Esophagus mucosa (tissue), 1 donor: ENCODE results near the gene GRIA2. TPM values are rescaled to one million over a fixed set of nuclear protein-coding genes. Genes with fewer than 3 reads are reported as not detected.

Experiments
- ATAC-seq: fragments of 200-7000 bp; cut with Tn5 transposase; one replicate; pipeline ENCODE4 v1.9.1; 2020
- total RNA-seq: library from RNA; stranded (reverse); gene quantifications from one replicate; pipeline ENCODE4 v1.2.4, GENCODE V29; 2023
- donor health status: DM: yes; HTN: yes; CAD: no.

The GRIA2 gene
- total RNA-seq, 1 donor from 2014 or later, result not detected

DNA sequence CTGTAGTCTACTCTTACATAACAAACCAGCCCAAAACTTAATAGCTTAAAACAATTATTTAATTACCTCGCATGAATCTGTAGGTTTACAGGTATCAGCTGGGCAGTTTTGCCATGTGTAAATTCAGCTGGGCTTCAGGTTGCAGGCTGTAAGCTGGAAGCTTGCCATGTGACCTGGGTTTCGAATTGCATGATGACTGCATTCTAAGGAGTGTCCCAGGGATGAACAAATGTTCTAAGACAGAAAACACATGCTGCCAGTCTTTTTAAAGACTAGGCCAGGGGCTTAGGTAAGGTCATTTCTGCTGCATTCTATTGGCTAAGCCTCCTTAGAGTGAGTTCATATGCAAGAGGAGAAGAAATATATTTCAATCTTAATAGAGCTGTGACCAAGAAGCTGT lies 44.8 kb downstream of the GRIA2 start:
- ATAC-seq, result no peak

DNA sequence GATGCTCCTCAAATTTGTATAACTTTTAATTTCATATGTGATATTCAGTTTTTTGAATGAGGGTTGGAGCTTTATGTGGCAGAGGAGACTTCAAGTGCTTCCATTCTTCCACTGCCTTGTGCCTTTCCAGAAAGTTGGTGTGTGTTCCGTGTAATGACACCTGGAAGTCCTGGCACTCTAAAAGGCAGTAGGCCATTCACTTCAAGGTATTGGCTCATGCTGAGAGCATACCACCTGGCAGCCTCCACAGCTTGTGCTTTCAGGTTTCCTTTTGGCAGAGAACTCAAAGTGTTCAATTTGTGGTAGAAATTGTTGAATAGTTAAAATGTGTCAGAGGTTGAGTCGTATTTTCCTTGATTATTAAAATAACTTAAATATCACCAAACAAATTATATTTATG lies 49.6 kb downstream of the GRIA2 start:
- ATAC-seq, result no peak

DNA sequence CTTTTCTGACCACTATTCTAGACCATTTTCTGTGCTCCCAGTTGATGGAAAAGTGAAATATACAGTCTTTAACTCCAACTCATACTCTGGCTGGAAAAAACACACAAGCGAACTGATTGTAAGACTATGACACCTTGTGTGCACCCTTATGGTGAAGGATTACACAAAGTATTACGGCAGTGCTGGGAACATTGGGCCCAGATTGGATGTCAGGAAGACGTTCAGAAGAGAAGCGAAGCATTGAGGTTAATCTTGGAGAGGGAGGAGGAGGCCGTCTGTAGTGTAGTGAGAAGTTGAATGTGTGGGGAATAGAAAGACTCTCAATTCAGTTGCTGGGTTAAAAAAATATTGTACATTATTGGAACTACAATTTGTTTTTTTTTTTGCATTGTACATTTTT lies 50.0 kb downstream of the GRIA2 start:
- ATAC-seq, result no peak

GRCh38 chr4:157271166-157271869 lies 50.8 kb downstream of the GRIA2 start:
- no peak for ATAC-seq

- no peak for ATAC-seq
Measured at GRCh38 chr4:157280673-157281072, 60.1 kb downstream of the GRIA2 start.

DNA sequence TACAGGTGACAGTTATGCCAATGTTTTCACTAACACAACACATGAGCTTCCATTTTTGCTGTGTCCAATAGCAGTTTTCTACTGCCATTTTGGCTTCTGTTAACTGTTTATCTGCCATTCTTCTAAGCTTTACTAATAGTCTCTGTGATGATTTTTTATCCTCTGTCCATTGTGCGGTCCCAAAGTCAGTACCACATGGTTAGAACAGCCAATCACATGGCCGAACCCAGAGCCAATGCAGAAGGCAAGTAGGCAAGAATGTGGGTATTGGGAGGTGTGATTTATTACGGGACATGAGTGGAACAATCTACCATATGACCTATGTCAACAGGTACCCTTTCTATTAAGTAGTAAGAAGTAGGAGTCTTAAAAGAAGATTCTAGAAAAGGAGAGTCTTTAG lies 61.5 kb downstream of the GRIA2 start:
- ATAC-seq, result no peak

DNA sequence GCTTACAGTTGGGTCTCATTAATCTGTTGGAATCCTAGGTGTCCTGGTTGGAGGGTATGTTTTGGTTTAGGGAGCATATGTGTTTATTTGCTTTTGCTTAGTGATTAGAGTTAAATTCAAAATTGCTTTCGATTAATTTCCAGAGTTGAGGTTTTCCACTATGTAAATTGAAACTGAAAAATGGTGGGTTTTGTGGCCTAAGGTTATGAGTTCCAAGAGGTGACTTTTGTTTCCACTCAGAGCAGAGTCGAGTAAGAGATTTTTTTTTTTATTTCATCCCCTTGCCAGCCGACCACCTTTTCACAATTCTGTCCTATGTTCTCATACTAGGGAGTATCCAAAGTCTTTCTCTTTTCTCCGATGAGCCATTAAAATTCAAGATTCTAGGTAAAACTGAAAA lies 66.9 kb downstream of the GRIA2 start:
- no peak for ATAC-seq

DNA sequence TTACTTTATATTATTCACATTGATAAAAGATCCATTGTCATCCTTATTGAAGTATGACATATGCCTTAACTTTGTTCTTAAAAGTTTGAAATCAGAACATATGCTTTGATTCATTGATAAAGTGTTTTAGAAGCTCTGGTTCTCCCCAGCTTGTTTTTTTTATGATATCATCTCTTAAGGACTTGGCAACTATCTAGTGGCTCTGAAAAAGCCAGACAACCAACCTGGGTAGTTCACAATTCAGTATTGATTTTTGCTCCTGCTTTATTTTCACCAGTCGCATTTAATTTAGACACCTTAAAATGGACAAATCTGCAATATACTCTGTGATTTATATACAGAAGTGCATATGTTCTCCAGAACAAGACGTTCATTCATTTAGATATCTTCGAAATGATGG lies 70.1 kb downstream of the GRIA2 start:
- no peak for ATAC-seq

GRCh38 chr4:157291071-157291470 lies 70.5 kb downstream of the GRIA2 start:
- no peak for ATAC-seq

- no peak for ATAC-seq
Measured at GRCh38 chr4:157293673-157294072, 73.1 kb downstream of the GRIA2 start.

GRCh38 chr4:157294575-157294974 lies 74.0 kb downstream of the GRIA2 start:
- no peak for ATAC-seq

GRCh38 chr4:157300701-157301100 lies 80.2 kb downstream of the GRIA2 start:
- ATAC-seq, result no peak

DNA sequence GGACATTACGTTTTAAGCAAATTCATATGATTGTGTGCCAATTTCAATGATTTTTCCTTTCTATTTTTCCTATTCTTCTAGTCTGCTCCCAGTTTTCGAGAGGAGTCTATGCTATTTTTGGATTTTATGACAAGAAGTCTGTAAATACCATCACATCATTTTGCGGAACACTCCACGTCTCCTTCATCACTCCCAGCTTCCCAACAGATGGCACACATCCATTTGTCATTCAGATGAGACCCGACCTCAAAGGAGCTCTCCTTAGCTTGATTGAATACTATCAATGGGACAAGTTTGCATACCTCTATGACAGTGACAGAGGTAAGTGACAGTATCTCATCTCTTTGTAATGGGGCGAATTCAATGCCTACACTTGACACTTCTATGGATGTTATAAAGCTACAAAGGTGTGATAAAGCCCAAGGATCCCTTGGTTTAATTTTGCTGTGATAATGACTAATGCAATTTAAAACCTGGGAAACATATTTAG lies 83.0 kb downstream of the GRIA2 start:
- no peak for ATAC-seq

- ATAC-seq, result no peak
Measured at GRCh38 chr4:157304769-157305168, 84.2 kb downstream of the GRIA2 start.

- no peak for ATAC-seq
Measured at GRCh38 chr4:157312702-157313101, 92.2 kb downstream of the GRIA2 start.

- no peak for ATAC-seq
Measured at GRCh38 chr4:157314906-157315305, 94.4 kb downstream of the GRIA2 start.

GRCh38 chr4:157315968-157316367 lies 95.4 kb downstream of the GRIA2 start:
- no peak for ATAC-seq

DNA sequence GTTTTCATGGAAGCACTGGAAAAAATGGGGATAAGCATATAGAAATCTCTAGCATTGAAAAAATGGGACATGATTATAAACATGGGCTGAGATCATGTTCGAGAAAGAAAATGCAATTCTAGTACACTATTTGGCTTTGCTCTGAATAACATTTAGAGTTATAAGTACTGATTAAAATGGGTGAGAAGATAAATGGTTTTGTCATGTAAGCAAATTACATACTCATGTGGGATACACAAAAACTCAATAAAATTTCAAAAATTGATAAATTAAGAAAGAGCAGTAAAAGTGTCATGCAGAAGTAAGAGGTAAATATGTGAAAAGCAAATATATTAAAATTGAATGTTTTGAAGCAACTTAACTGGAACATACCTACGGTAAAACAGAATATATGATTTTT lies 99.6 kb downstream of the GRIA2 start:
- ATAC-seq, result no peak

DNA sequence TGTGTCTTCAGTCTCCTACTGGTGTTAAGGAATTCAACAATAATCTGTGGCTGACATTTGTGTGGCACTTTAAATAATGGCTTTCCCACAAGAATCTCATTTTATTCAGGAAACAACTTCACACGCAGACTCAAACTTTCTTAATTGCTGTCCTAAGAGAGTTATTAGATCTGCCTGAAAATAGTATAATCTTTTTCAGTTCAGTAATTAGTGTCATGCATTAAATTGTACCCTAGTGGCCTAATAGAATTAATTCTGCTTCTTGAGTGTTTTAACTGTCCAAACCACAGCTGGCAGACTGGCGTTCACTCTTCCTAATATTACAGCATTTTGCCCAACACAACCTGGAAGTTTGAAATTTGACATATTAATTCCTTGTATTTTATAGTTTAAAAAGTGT lies 107.1 kb downstream of the GRIA2 start:
- no peak for ATAC-seq

DNA sequence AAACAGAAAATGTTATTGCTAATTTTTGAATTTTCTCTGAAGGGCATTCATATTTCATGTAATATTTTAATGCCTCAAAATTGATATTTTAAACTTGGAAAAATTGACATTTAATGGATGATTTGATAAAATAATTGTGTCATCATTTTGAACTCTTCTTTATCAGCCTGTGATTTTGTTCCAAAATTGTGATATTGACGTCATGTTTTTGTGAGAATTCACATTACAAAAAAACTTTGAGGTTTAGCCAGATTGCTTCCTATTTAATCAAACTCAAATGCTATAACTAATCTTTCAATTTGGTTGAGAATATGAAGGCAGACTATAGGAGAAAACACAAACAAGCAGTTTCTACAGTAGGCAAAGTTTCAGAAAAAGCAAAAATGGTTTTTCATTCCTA lies 137.4 kb downstream of the GRIA2 start:
- no peak for ATAC-seq

GRCh38 chr4:157358439-157358838 lies 137.9 kb downstream of the GRIA2 start:
- no peak for ATAC-seq

- no peak for ATAC-seq
Measured at GRCh38 chr4:157358851-157359250, 138.3 kb downstream of the GRIA2 start.

DNA sequence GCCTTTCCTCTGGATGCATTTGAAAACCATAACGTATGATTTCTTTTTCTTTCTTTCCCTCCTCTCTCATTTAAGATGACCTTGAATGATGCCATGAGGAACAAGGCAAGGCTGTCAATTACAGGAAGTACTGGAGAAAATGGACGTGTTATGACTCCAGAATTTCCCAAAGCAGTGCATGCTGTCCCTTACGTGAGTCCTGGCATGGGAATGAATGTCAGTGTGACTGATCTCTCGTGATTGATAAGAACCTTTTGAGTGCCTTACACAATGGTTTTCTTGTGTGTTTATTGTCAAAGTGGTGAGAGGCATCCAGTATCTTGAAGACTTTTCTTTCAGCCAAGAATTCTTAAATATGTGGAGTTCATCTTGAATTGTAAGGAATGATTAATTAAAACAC lies 142.8 kb downstream of the GRIA2 start:
- no peak for ATAC-seq

DNA sequence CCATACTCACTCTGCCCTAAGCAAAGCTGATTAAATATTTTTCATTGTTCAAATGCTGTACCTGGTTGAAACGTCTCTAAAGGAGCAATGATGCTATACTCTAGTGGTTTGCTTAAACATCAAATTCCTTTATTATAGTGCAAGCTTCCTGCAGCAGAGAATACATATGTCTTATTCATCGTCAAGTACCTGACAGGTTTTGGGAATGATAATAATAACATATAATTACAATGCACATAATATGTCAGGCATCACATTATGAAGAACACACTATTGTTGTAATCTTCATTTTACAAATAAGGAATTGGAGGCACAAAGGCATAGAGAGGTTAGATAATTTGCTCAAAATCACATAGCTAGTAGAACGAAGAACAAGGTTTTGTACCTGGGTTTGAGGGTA lies 151.6 kb downstream of the GRIA2 start:
- no peak for ATAC-seq

DNA sequence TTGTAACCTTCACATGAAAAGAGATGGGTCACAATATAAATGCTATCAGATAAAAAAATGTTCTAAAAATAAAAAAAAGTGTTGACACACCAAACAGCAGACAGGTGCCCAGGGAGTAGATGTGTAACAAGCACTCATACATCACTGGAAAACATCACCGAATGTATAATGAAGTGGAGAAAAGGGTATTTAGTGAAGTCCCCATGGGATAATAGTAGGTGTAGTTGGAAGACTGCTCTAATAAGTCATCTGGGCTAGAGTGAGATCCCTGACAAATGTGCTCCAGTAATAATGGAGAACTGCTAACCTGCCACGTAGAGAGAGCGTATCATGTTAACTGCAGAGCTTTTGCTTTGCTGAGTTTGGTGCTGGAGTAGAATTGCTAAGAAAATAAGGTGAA lies 152.0 kb downstream of the GRIA2 start:
- no peak for ATAC-seq
